Measurements from ENCODE around the gene FRYL. TPM values are rescaled to one million over a fixed set of nuclear protein-coding genes. Genes with fewer than 3 reads are reported as not detected.

The FRYL gene
- total RNA-seq, 1 donor from 2014 or later, result 190 TPM

DNA sequence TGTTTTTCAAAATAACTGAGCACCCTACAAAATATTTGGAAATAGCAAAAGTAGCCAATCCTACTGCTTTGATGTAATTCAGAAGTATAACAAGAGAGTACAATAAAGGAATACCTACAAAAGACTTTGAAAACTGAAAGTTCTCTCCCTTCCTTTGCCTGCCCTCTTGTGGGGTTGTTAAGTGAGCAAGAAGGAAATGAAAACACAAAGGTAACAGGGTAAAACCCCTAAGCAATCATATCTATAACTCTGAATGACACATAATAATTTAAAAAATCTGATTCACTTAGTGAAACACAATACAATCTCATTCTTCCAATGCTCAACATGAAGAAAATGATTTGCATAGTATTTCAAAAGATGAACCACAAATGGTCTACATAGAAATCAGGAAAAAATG lies 98.2 kb downstream of the FRYL start:
- TF ChIP-seq, protein P1, sequence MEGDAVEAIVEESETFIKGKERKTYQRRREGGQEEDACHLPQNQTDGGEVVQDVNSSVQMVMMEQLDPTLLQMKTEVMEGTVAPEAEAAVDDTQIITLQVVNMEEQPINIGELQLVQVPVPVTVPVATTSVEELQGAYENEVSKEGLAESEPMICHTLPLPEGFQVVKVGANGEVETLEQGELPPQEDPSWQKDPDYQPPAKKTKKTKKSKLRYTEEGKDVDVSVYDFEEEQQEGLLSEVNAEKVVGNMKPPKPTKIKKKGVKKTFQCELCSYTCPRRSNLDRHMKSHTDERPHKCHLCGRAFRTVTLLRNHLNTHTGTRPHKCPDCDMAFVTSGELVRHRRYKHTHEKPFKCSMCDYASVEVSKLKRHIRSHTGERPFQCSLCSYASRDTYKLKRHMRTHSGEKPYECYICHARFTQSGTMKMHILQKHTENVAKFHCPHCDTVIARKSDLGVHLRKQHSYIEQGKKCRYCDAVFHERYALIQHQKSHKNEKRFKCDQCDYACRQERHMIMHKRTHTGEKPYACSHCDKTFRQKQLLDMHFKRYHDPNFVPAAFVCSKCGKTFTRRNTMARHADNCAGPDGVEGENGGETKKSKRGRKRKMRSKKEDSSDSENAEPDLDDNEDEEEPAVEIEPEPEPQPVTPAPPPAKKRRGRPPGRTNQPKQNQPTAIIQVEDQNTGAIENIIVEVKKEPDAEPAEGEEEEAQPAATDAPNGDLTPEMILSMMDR (IDR thresholded peaks at IDR 0.05; ENCODE audit: partially characterized antibody, unreplicated experiment), result no peak
- H3K27me3 Mint-ChIP-seq (ENCODE audit: unreplicated experiment), result peaks cover 4% of the 10 kb centered on the region
- H3K4me3 Mint-ChIP-seq (ENCODE audit: unreplicated experiment), result no peak overlapping the region
- H3K9me3 Mint-ChIP-seq (ENCODE audit: unreplicated experiment), result peaks cover 2% of the 10 kb centered on the region
- no peaks in the 10 kb centered on the region for H3K36me3 Mint-ChIP-seq (ENCODE audit: unreplicated experiment)
- peaks cover 12% of the 10 kb centered on the region for H3K4me1 Mint-ChIP-seq (ENCODE audit: low read depth, unreplicated experiment)
- no peak for DNase-seq
- no peak overlapping the region for H3K27ac Mint-ChIP-seq (ENCODE audit: unreplicated experiment)

DNA sequence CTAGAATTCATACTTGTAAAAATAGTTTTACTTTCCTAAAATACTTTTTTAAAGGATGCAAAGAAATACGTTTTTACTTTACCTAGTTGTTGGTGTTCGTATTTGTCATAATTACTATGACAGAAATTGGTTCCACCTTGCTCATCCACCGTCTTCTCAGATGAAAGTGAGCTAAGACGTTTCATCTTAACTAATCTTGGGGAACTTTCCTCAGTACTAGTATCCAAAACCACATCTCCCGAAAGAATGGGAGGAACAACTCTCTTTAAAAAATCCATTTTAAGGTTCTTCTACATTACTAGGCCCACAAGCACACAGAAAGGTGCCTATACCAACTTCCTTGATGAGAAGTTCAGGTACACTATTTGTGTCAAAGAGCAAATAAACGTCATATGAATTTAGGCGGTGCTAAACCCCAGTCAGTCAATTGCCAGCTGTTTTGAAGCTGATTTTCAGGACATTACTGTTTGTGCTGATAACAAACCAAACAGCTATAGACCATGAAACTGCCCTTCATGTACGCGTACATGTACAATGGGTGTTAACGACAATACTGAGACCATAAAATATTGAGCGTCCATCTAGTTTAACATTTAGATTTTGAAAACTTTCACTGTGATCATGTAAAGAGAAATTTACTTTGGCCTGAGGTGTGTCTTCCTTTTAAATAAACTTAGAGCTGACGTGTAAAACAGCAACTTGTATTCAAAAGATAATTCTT lies 99.1 kb downstream of the FRYL start:
- Mint-ChIP-seq H3K27ac (ENCODE audit: unreplicated experiment) (no peak overlapping the region), H3K36me3 (ENCODE audit: unreplicated experiment) (peaks cover 3% of the 10 kb centered on the region), H3K9me3 (ENCODE audit: unreplicated experiment) (peaks cover 5% of the 10 kb centered on the region), H3K4me1 (ENCODE audit: low read depth, unreplicated experiment) (peaks cover 7% of the 10 kb centered on the region), H3K4me3 (ENCODE audit: unreplicated experiment) (no peak overlapping the region), H3K27me3 (ENCODE audit: unreplicated experiment) (peaks cover 6% of the 10 kb centered on the region)
- no peak for DNase-seq
- TF ChIP-seq, protein P1 (IDR thresholded peaks at IDR 0.05; ENCODE audit: partially characterized antibody, unreplicated experiment), result no peak

DNA sequence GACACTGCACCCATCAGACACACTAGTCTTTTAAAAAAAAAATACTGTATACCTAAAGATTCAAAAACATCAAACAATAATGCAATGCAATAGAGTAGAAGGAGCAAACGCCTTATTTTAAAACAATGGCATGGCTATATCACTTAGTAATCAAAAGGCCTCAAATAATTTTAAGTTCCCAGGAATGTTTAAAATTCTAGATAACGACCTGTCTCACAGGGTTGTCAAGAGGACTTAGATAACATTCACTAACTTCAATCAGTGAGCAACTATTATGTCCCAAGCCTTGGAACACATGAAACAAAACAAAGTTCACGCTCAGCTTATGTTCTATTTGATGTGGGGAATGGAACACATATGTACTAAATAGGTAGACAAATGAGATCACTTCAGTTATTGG lies 106.5 kb downstream of the FRYL start:
- DNase-seq, result no peak
- TF ChIP-seq, protein P1 (IDR thresholded peaks at IDR 0.05; ENCODE audit: partially characterized antibody, unreplicated experiment), result no peak
- Mint-ChIP-seq H3K27ac (ENCODE audit: unreplicated experiment) (no peak overlapping the region), H3K27me3 (ENCODE audit: unreplicated experiment) (peaks cover 3% of the 10 kb centered on the region), H3K9me3 (ENCODE audit: unreplicated experiment) (peaks cover 8% of the 10 kb centered on the region), H3K36me3 (ENCODE audit: unreplicated experiment) (peaks cover 14% of the 10 kb centered on the region), H3K4me3 (ENCODE audit: unreplicated experiment) (no peak overlapping the region), H3K4me1 (ENCODE audit: low read depth, unreplicated experiment) (no peaks in the 10 kb centered on the region)

DNA sequence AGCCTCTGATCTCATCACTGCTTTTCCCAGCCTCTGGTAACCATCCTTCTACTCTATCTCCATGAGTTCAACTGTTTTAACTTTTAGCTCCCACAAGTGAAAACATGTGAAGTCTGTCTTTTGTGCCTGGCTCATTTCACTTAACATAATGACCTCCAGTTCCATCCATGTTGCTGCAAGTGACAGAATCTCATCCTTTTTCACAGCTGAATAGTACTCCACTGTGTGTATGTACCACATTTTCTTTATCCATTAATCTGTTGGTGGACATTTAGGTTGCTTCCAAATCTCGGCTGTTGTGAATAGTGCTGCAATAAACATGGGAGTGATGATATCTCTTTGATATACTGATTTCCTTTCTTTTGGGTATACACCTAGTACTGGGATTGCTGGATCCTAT lies 109.5 kb downstream of the FRYL start:
- Mint-ChIP-seq H3K4me1 (ENCODE audit: low read depth, unreplicated experiment) (no peaks in the 10 kb centered on the region), H3K27me3 (ENCODE audit: unreplicated experiment) (no peaks in the 10 kb centered on the region), H3K9me3 (ENCODE audit: unreplicated experiment) (peaks cover 2% of the 10 kb centered on the region), H3K36me3 (ENCODE audit: unreplicated experiment) (peaks cover 9% of the 10 kb centered on the region), H3K4me3 (ENCODE audit: unreplicated experiment) (no peak overlapping the region), H3K27ac (ENCODE audit: unreplicated experiment) (no peak overlapping the region)
- DNase-seq, result no peak
- TF ChIP-seq, protein P1 (IDR thresholded peaks at IDR 0.05; ENCODE audit: partially characterized antibody, unreplicated experiment), result no peak

DNA sequence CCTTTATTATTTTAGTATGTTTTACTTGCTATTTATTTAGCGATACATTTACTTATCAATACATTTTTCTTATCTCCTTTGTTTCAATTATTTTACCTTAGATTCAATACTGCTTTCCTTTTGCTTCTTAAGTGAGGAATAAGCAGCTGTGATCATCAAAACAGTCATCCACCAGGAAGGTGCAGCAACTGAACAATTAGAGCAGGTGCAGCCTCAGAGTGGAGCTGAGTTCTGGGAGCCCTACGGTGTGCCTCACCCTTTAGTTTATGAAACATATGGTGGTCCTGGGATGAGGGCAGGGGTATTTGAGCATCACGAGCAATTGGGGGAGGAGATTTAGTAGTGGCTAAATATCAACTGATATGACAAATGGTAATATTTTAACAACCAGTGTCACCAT lies 111.0 kb downstream of the FRYL start:
- Mint-ChIP-seq H3K27me3 (ENCODE audit: unreplicated experiment) (no peaks in the 10 kb centered on the region), H3K27ac (ENCODE audit: unreplicated experiment) (no peak overlapping the region), H3K9me3 (ENCODE audit: unreplicated experiment) (peaks cover 2% of the 10 kb centered on the region), H3K36me3 (ENCODE audit: unreplicated experiment) (peaks cover 9% of the 10 kb centered on the region), H3K4me1 (ENCODE audit: low read depth, unreplicated experiment) (no peaks in the 10 kb centered on the region), H3K4me3 (ENCODE audit: unreplicated experiment) (no peak overlapping the region)
- TF ChIP-seq, protein P1 (IDR thresholded peaks at IDR 0.05; ENCODE audit: partially characterized antibody, unreplicated experiment), result no peak
- DNase-seq, result no peak

Data from glutamatergic neuron (in vitro differentiated cells).